Adrenal gland (tissue), 5 donors: ENCODE data around the gene BFSP1.

Source experiments
- CTCF ChIP-seq, 6 experiments: fragments of 450-650 bp in 4 of 6; fragments of 200-600 bp in 2 of 6; sonication (generic) in 1 of 6; IDR thresholded peaks; 1 replicate in 5 of 6; 2 replicates in 1 of 6; pipeline versions ENCODE4 v1.5.1 to v1.8.0; 2016 to 2021; ENCODE audit warnings: antibody characterized with exemption in 6 of 6, mild to moderate bottlenecking in 2 of 6, moderate library complexity in 1 of 6
- POLR2A ChIP-seq, 2 donors: fragments of 450-650 bp; IDR thresholded peaks; one replicate each; pipeline ENCODE4 v1.6.1; 2017; ENCODE audit warnings: antibody characterized with exemption in 2 of 2, mild to moderate bottlenecking in 2 of 2, moderate library complexity in 1 of 2
- donor health status: DM: no; HTN: no; CAD: no.

DNA sequence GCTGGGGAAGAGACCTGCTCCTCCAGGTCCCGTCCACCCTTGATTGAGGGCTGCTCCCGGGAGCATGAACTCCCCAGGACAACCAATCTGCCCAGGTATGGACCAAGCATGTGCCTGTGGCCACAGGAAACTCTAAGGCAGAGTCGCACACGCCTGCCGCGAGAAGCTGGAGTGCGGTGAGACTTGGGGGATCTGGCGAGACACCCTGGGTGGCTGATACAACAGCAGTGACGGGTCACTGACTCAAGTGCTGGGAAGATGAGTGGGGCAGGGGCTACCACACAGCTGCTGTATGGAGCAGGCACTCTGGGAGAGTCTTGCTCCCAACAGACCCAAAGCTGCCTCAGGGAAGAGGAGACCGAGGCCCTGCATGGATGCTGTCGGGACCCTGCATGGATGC lies 40.1 kb downstream of the BFSP1 start:
- no peak for TF ChIP-seq POLR2A (IDR thresholded peaks at IDR 0.05)
- no peak for TF ChIP-seq CTCF (IDR thresholded peaks at IDR 0.05)
